Calu3 (cell line): ENCODE data around the gene CAMK1D. TPM values are rescaled to one million over a fixed set of nuclear protein-coding genes. Genes with fewer than 3 reads are reported as not detected.

Source experiments
- BruUV-seq: library from RNA; stranded (reverse); fragments of 400-500 nt; replicated peaks from 2 replicates; lab custom pipeline; 2021; lab: Mats Ljungman, UMichigan
- CTCF ChIA-PET: fragments of 300-600 bp; sonication (Branson Sonifier 250); formaldehyde crosslinking; loops from one replicate; lab custom pipeline; 2022; ENCODE audit warnings: antibody characterized with exemption; lab: Charles Lee
- DNase-seq: peaks from one replicate; pipeline ENCODE4 v3.0.0; 2022
- H3K27ac Mint-ChIP-seq: one replicate; pipeline ENCODE4 v1.8.0; 2022; ENCODE audit warnings: mixed read lengths; ENCODE audit not compliant: unreplicated experiment
- H3K27me3 Mint-ChIP-seq: one replicate; pipeline ENCODE4 v1.8.0; 2022; ENCODE audit warnings: mixed read lengths; ENCODE audit not compliant: unreplicated experiment
- H3K36me3 Mint-ChIP-seq: one replicate; pipeline ENCODE4 v1.8.0; 2022; ENCODE audit warnings: mild to moderate bottlenecking, moderate library complexity, mixed read lengths; ENCODE audit not compliant: insufficient read depth, unreplicated experiment
- H3K4me1 Mint-ChIP-seq: one replicate; pipeline ENCODE4 v1.8.0; 2022; ENCODE audit warnings: mild to moderate bottlenecking, low read depth, mixed read lengths; ENCODE audit not compliant: unreplicated experiment
- H3K4me3 Mint-ChIP-seq: one replicate; pipeline ENCODE4 v1.8.0; 2022; ENCODE audit warnings: mild to moderate bottlenecking, low read depth, moderate library complexity, mixed read lengths; ENCODE audit not compliant: unreplicated experiment
- H3K9me3 Mint-ChIP-seq: one replicate; pipeline ENCODE4 v1.8.0; 2022; ENCODE audit warnings: low read depth, mixed read lengths; ENCODE audit not compliant: unreplicated experiment
- CTCF ChIP-seq: fragments of 200-600 bp; IDR thresholded peaks from one replicate; pipeline ENCODE4 v1.8.0; 2022; ENCODE audit warnings: antibody characterized with exemption; ENCODE audit not compliant: unreplicated experiment
- intact Hi-C: fragments of 100-400 bp; cut with micrococcal nuclease; formaldehyde crosslinking; loops from one replicate; pipeline ENCODE4 v1.10.0; 2022; ENCODE audit not compliant: unreplicated experiment
- total RNA-seq: library from RNA; stranded (reverse); gene quantifications from 2 replicates; pipeline ENCODE4 v1.2.3, GENCODE V29; 2022

CAMK1D gene
- total RNA-seq, 1 experiment from 2014 or later, result 2.6 TPM

- DNase-seq, result no peak
- no peaks in the 10 kb centered on the region for H3K36me3 Mint-ChIP-seq
- intact Hi-C loops, result no loop called here
- CTCF ChIA-PET, result interaction anchor here (0.6 to 0.7 kb wide), 2 partner anchors 44 to 501 kb away, joined by 3 read pairs; no protein-coding TSS in a partner anchor
- H3K27me3 Mint-ChIP-seq, result peaks cover 12% of the 10 kb centered on the region
- no peak overlapping the region for H3K27ac Mint-ChIP-seq
- BruUV-seq, result no TSS peak
- no peaks in the 10 kb centered on the region for H3K9me3 Mint-ChIP-seq
- no peak overlapping the region for H3K4me3 Mint-ChIP-seq
- no peaks in the 10 kb centered on the region for H3K4me1 Mint-ChIP-seq
- TF ChIP-seq CTCF, result no peak
Measured at GRCh38 chr10:12364559-12364958, 15.2 kb downstream of the CAMK1D start.

- Mint-ChIP-seq H3K27me3 (no peaks in the 10 kb centered on the region), H3K9me3 (no peaks in the 10 kb centered on the region), H3K36me3 (no peaks in the 10 kb centered on the region), H3K27ac (no peak overlapping the region), H3K4me3 (no peak overlapping the region), H3K4me1 (no peaks in the 10 kb centered on the region)
- no peak for TF ChIP-seq CTCF
- DNase-seq, result no peak
- CTCF ChIA-PET, result no interaction called here
- intact Hi-C loops, result no loop called here
- no TSS peak for BruUV-seq
Measured at GRCh38 chr10:12367272-12367671, 17.9 kb downstream of the CAMK1D start.

- no peak for DNase-seq
- Mint-ChIP-seq H3K36me3 (no peaks in the 10 kb centered on the region), H3K27me3 (peaks cover 3% of the 10 kb centered on the region), H3K9me3 (no peaks in the 10 kb centered on the region), H3K4me3 (no peak overlapping the region), H3K27ac (no peak overlapping the region), H3K4me1 (no peaks in the 10 kb centered on the region)
- CTCF ChIA-PET, result no interaction called here
- intact Hi-C loops, result no loop called here
- no TSS peak for BruUV-seq
- no peak for TF ChIP-seq CTCF
Measured at GRCh38 chr10:12369982-12370381, 20.6 kb downstream of the CAMK1D start.

GRCh38 chr10:12372846-12373245, 23.5 kb downstream of the CAMK1D start:
- TF ChIP-seq CTCF, result no peak
- no peak overlapping the region for H3K4me3 Mint-ChIP-seq
- intact Hi-C loops, result no loop called here
- H3K4me1 Mint-ChIP-seq, result no peaks in the 10 kb centered on the region
- BruUV-seq, result no TSS peak
- no peak for DNase-seq
- peaks cover 12% of the 10 kb centered on the region for H3K27me3 Mint-ChIP-seq
- no peaks in the 10 kb centered on the region for H3K36me3 Mint-ChIP-seq
- H3K27ac Mint-ChIP-seq, result no peak overlapping the region
- CTCF ChIA-PET, result interaction anchor here (0.6 kb wide), 1 partner anchor 34 kb away, joined by 7 read pairs; no protein-coding TSS in a partner anchor
- H3K9me3 Mint-ChIP-seq, result no peaks in the 10 kb centered on the region
